Panc1 (cell line): Measurements from ENCODE around the gene RIPOR3.

Experiments
- POLR2AphosphoS5 ChIP-seq: IDR thresholded peaks from 2 replicates; pipeline ENCODE4 v1.6.1; 2012; ENCODE audit warnings: mild to moderate bottlenecking, low read depth, low read length, moderate library complexity
- SIN3A ChIP-seq: IDR thresholded peaks from 2 replicates; pipeline ENCODE4 v1.6.1; 2012; ENCODE audit warnings: low read depth, mild to moderate bottlenecking, low read length, moderate library complexity, borderline replicate concordance; ENCODE audit not compliant: insufficient read depth
- TCF7L2 ChIP-seq: IDR thresholded peaks from 2 replicates; pipeline ENCODE4 v1.6.1; 2011; ENCODE audit warnings: mild to moderate bottlenecking, low read depth, low read length, inconsistent platforms
- TF ChIP-seq, protein P1 (sequence below): fragments of 450-650 bp; IDR thresholded peaks from 2 replicates; pipeline ENCODE4 v1.5.1; 2017; ENCODE audit warnings: mild to moderate bottlenecking
- TF ChIP-seq, protein P2 (sequence below), 2 experiments: IDR thresholded peaks; 2 replicates each; pipeline ENCODE4 v1.6.1; 2011 to 2012; ENCODE audit warnings: low read depth in 2 of 2, control low read depth in 1 of 2, low read length in 1 of 2, mild to moderate bottlenecking in 1 of 2, moderate library complexity in 1 of 2; ENCODE audit not compliant: insufficient read depth in 1 of 2

DNA sequence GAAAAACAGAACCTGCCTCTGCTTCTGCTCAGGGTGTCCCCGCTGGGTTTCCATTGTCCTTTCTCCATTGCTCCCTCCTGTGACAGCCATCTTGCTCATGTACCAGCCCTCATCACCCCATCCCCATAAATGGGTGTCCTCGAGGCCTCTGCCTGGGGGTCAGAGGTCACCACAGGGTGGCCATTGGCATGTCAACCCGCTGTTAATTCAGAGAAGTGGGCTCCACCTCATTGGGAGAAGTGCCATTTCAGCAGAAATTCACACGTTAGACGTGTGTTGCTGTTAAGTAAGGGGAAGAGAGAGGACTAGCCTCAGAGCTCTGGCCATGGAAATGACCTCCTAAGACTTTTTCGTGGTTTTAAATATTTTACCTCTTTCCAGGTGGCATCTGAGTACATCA, 109.2 kb downstream of the RIPOR3 start:
- TF ChIP-seq, protein P1, sequence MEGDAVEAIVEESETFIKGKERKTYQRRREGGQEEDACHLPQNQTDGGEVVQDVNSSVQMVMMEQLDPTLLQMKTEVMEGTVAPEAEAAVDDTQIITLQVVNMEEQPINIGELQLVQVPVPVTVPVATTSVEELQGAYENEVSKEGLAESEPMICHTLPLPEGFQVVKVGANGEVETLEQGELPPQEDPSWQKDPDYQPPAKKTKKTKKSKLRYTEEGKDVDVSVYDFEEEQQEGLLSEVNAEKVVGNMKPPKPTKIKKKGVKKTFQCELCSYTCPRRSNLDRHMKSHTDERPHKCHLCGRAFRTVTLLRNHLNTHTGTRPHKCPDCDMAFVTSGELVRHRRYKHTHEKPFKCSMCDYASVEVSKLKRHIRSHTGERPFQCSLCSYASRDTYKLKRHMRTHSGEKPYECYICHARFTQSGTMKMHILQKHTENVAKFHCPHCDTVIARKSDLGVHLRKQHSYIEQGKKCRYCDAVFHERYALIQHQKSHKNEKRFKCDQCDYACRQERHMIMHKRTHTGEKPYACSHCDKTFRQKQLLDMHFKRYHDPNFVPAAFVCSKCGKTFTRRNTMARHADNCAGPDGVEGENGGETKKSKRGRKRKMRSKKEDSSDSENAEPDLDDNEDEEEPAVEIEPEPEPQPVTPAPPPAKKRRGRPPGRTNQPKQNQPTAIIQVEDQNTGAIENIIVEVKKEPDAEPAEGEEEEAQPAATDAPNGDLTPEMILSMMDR, result no peak
- TF ChIP-seq POLR2AphosphoS5 (no peak; the same call in 1 of the 2 replicates), SIN3A (no peak), TCF7L2 (no peak)
- TF ChIP-seq, protein P2, sequence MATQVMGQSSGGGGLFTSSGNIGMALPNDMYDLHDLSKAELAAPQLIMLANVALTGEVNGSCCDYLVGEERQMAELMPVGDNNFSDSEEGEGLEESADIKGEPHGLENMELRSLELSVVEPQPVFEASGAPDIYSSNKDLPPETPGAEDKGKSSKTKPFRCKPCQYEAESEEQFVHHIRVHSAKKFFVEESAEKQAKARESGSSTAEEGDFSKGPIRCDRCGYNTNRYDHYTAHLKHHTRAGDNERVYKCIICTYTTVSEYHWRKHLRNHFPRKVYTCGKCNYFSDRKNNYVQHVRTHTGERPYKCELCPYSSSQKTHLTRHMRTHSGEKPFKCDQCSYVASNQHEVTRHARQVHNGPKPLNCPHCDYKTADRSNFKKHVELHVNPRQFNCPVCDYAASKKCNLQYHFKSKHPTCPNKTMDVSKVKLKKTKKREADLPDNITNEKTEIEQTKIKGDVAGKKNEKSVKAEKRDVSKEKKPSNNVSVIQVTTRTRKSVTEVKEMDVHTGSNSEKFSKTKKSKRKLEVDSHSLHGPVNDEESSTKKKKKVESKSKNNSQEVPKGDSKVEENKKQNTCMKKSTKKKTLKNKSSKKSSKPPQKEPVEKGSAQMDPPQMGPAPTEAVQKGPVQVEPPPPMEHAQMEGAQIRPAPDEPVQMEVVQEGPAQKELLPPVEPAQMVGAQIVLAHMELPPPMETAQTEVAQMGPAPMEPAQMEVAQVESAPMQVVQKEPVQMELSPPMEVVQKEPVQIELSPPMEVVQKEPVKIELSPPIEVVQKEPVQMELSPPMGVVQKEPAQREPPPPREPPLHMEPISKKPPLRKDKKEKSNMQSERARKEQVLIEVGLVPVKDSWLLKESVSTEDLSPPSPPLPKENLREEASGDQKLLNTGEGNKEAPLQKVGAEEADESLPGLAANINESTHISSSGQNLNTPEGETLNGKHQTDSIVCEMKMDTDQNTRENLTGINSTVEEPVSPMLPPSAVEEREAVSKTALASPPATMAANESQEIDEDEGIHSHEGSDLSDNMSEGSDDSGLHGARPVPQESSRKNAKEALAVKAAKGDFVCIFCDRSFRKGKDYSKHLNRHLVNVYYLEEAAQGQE (IDR thresholded peaks at IDR 0.05; ENCODE audit: insufficient read depth in 1 of 2, low read depth in 2 of 2, low read length in 1 of 2), result no peak
